Measurements from ENCODE around the gene ISG20.

Gene ISG20

GRCh38 chr15:88627463-88627862, 11.4 kb upstream of the ISG20 start:
- H3K4me2 ChIP-seq (ENCODE audit: low read length, poor library complexity, severe bottlenecking) = no peak overlapping the region
- no peak overlapping the region for H4K8ac ChIP-seq (ENCODE audit: low read length)
- H3K14ac ChIP-seq (ENCODE audit: low read length in 2 of 2) = no peak overlapping the region
- no peak overlapping the region for H2AK5ac ChIP-seq (ENCODE audit: low read length, severe bottlenecking)
- no peaks in the 10 kb centered on the region for H3K9me3 ChIP-seq (ENCODE audit: control insufficient read depth, low read length)
- DNase-seq = no peak
- no peak overlapping the region for H3K18ac ChIP-seq (ENCODE audit: low read depth in 1 of 2, low read length in 2 of 2)
- no peaks in the 10 kb centered on the region for H3K27me3 ChIP-seq (ENCODE audit: control insufficient read depth in 1 of 2, insufficient read depth in 1 of 2, low read length in 2 of 2)
- no peak overlapping the region for H2BK12ac ChIP-seq (ENCODE audit: low read length in 2 of 2)
- H3K4me3 ChIP-seq (ENCODE audit: insufficient read depth in 1 of 2, low read depth in 1 of 2, low read length in 2 of 2) = no peak overlapping the region
- H4K91ac ChIP-seq (ENCODE audit: low read length) = no peak overlapping the region
- H2BK5ac ChIP-seq (ENCODE audit: low read depth, low read length, poor library complexity, severe bottlenecking) = no peak overlapping the region
- H3K27ac ChIP-seq (ENCODE audit: low read length, poor library complexity, severe bottlenecking) = no peak overlapping the region
- H3K23ac ChIP-seq (ENCODE audit: low read length in 2 of 2) = no peak overlapping the region
- H2BK120ac ChIP-seq (ENCODE audit: low read depth, low read length) = no peak overlapping the region
- peaks cover 65 to 73% of the 10 kb centered on the region in 2 experiments for H3K36me3 ChIP-seq (ENCODE audit: control insufficient read depth in 1 of 2, insufficient read depth in 2 of 2, low read depth in 1 of 2, low read length in 2 of 2)
- peaks cover 15% of the 10 kb centered on the region for H3K79me1 ChIP-seq (replicated peaks; ENCODE audit: low read length, poor library complexity, severe bottlenecking)
- no peak overlapping the region for H2AFZ ChIP-seq (ENCODE audit: low read depth, low read length)
- H3K9ac ChIP-seq (ENCODE audit: low read length) = no peak overlapping the region
- peaks cover 47% of the 10 kb centered on the region for H3K4me1 ChIP-seq (ENCODE audit: control insufficient read depth, insufficient read depth, low read depth, low read length)
- no peak overlapping the region for H2BK15ac ChIP-seq (ENCODE audit: low read depth, poor library complexity, severe bottlenecking)
- H3K4ac ChIP-seq (ENCODE audit: low read depth in 1 of 2, low read length in 2 of 2) = no peak overlapping the region
- WGBS = no CpG with 5 or more reads among the region's 1 CpG

- 96% methylated on average over 4 of the region's 5 CpGs for WGBS
- Histone ChIP-seq H4K8ac (ENCODE audit: low read length) (no peak overlapping the region), H3K27ac (ENCODE audit: low read length, poor library complexity, severe bottlenecking) (no peak overlapping the region), H3K9ac (ENCODE audit: low read length) (no peak overlapping the region), H4K91ac (ENCODE audit: low read length) (no peak overlapping the region), H3K9me3 (ENCODE audit: control insufficient read depth, low read length) (no peaks in the 10 kb centered on the region), H2AFZ (ENCODE audit: low read depth, low read length) (no peak overlapping the region), H3K79me1 (replicated peaks; ENCODE audit: low read length, poor library complexity, severe bottlenecking) (peaks cover 15% of the 10 kb centered on the region), H2BK120ac (ENCODE audit: low read depth, low read length) (no peak overlapping the region), H3K36me3 (ENCODE audit: control insufficient read depth in 1 of 2, insufficient read depth in 2 of 2, low read depth in 1 of 2, low read length in 2 of 2) (peaks cover 66 to 77% of the 10 kb centered on the region in 2 experiments), H3K4me2 (ENCODE audit: low read length, poor library complexity, severe bottlenecking) (no peak overlapping the region), H3K18ac (ENCODE audit: low read depth in 1 of 2, low read length in 2 of 2) (no peak overlapping the region), H3K4me3 (ENCODE audit: insufficient read depth in 1 of 2, low read depth in 1 of 2, low read length in 2 of 2) (no peak overlapping the region), H2BK5ac (ENCODE audit: low read depth, low read length, poor library complexity, severe bottlenecking) (no peak overlapping the region), H2BK15ac (ENCODE audit: low read depth, poor library complexity, severe bottlenecking) (no peak overlapping the region), H3K4ac (ENCODE audit: low read depth in 1 of 2, low read length in 2 of 2) (no peak overlapping the region), H2BK12ac (ENCODE audit: low read length in 2 of 2) (no peak overlapping the region), H3K4me1 (ENCODE audit: control insufficient read depth, insufficient read depth, low read depth, low read length) (peaks cover 47% of the 10 kb centered on the region), H2AK5ac (ENCODE audit: low read length, severe bottlenecking) (no peak overlapping the region), H3K23ac (ENCODE audit: low read length in 2 of 2) (peak overlapping the region in 1 of 2 experiments; percentile 46), H3K27me3 (ENCODE audit: control insufficient read depth in 1 of 2, insufficient read depth in 1 of 2, low read length in 2 of 2) (no peaks in the 10 kb centered on the region), H3K14ac (ENCODE audit: low read length in 2 of 2) (peak overlapping the region in 1 of 2 experiments; percentile 26)
- DNase-seq = no peak
These were observed 10.7 kb upstream of the ISG20 start for GRCh38 chr15:88628018-88628654.

- H4K8ac ChIP-seq (ENCODE audit: low read length) = no peak overlapping the region
- WGBS = 99% methylated on average over 14 of the region's 16 CpGs
These were observed 9.7 kb upstream of the ISG20 start for GRCh38 chr15:88629071-88629470.

GRCh38 chr15:88630141-88630721, 8.6 kb upstream of the ISG20 start:
- peaks cover 16% of the 10 kb centered on the region for H3K79me1 ChIP-seq (replicated peaks; ENCODE audit: low read length, poor library complexity, severe bottlenecking)
- no peak overlapping the region for H2AFZ ChIP-seq (ENCODE audit: low read depth, low read length)
- H4K8ac ChIP-seq (ENCODE audit: low read length) = no peak overlapping the region
- H2BK120ac ChIP-seq (ENCODE audit: low read depth, low read length) = no peak overlapping the region
- no peak overlapping the region for H2BK5ac ChIP-seq (ENCODE audit: low read depth, low read length, poor library complexity, severe bottlenecking)
- H3K4me2 ChIP-seq (ENCODE audit: low read length, poor library complexity, severe bottlenecking) = no peak overlapping the region
- no peak overlapping the region for H3K27ac ChIP-seq (ENCODE audit: low read length, poor library complexity, severe bottlenecking)
- H3K14ac ChIP-seq (ENCODE audit: low read length in 2 of 2) = no peak overlapping the region
- H3K4me3 ChIP-seq (ENCODE audit: insufficient read depth in 1 of 2, low read depth in 1 of 2, low read length in 2 of 2) = no peak overlapping the region
- no peak overlapping the region for H4K91ac ChIP-seq (ENCODE audit: low read length)
- DNase-seq = no peak
- H3K4ac ChIP-seq (ENCODE audit: low read depth in 1 of 2, low read length in 2 of 2) = no peak overlapping the region
- peak overlapping the region in 1 of 2 experiments; percentile 26 for H2BK12ac ChIP-seq (ENCODE audit: low read length in 2 of 2)
- H3K27me3 ChIP-seq (ENCODE audit: control insufficient read depth in 1 of 2, insufficient read depth in 1 of 2, low read length in 2 of 2) = no peaks in the 10 kb centered on the region
- peak overlapping the region in 1 of 2 experiments; percentile 3 for H3K23ac ChIP-seq (ENCODE audit: low read length in 2 of 2)
- H2AK5ac ChIP-seq (ENCODE audit: low read length, severe bottlenecking) = no peak overlapping the region
- H3K9ac ChIP-seq (ENCODE audit: low read length) = peak overlapping the region; percentile 11
- H3K9me3 ChIP-seq (ENCODE audit: control insufficient read depth, low read length) = no peaks in the 10 kb centered on the region
- H3K18ac ChIP-seq (ENCODE audit: low read depth in 1 of 2, low read length in 2 of 2) = no peak overlapping the region
- 81% methylated on average over 8 of the region's 9 CpGs for WGBS
- no peak overlapping the region for H2BK15ac ChIP-seq (ENCODE audit: low read depth, poor library complexity, severe bottlenecking)
- H3K4me1 ChIP-seq (ENCODE audit: control insufficient read depth, insufficient read depth, low read depth, low read length) = peaks cover 30% of the 10 kb centered on the region
- H3K36me3 ChIP-seq (ENCODE audit: control insufficient read depth in 1 of 2, insufficient read depth in 2 of 2, low read depth in 1 of 2, low read length in 2 of 2) = peaks cover 62 to 90% of the 10 kb centered on the region in 2 experiments

More at GRCh38 chr15:88629071-88629470, 9.7 kb upstream of the ISG20 start:
- H2BK15ac ChIP-seq (ENCODE audit: low read depth, poor library complexity, severe bottlenecking) = no peak overlapping the region
- H3K4ac ChIP-seq (ENCODE audit: low read depth in 1 of 2, low read length in 2 of 2) = no peak overlapping the region
- peaks cover 39% of the 10 kb centered on the region for H3K4me1 ChIP-seq (ENCODE audit: control insufficient read depth, insufficient read depth, low read depth, low read length)
- peaks cover 60 to 84% of the 10 kb centered on the region in 2 experiments for H3K36me3 ChIP-seq (ENCODE audit: control insufficient read depth in 1 of 2, insufficient read depth in 2 of 2, low read depth in 1 of 2, low read length in 2 of 2)
- H3K14ac ChIP-seq (ENCODE audit: low read length in 2 of 2) = no peak overlapping the region
- H3K27ac ChIP-seq (ENCODE audit: low read length, poor library complexity, severe bottlenecking) = no peak overlapping the region
- no peak overlapping the region for H2BK12ac ChIP-seq (ENCODE audit: low read length in 2 of 2)
- no peak overlapping the region for H2BK120ac ChIP-seq (ENCODE audit: low read depth, low read length)
- no peak overlapping the region for H3K23ac ChIP-seq (ENCODE audit: low read length in 2 of 2)
- H3K79me1 ChIP-seq (replicated peaks; ENCODE audit: low read length, poor library complexity, severe bottlenecking) = peaks cover 15% of the 10 kb centered on the region
- no peak overlapping the region for H2AFZ ChIP-seq (ENCODE audit: low read depth, low read length)
- H2BK5ac ChIP-seq (ENCODE audit: low read depth, low read length, poor library complexity, severe bottlenecking) = no peak overlapping the region
- no peak overlapping the region for H3K9ac ChIP-seq (ENCODE audit: low read length)
- H3K18ac ChIP-seq (ENCODE audit: low read depth in 1 of 2, low read length in 2 of 2) = no peak overlapping the region
- no peaks in the 10 kb centered on the region for H3K27me3 ChIP-seq (ENCODE audit: control insufficient read depth in 1 of 2, insufficient read depth in 1 of 2, low read length in 2 of 2)
- no peaks in the 10 kb centered on the region for H3K9me3 ChIP-seq (ENCODE audit: control insufficient read depth, low read length)
- no peak overlapping the region for H3K4me3 ChIP-seq (ENCODE audit: insufficient read depth in 1 of 2, low read depth in 1 of 2, low read length in 2 of 2)
- DNase-seq = no peak
- no peak overlapping the region for H3K4me2 ChIP-seq (ENCODE audit: low read length, poor library complexity, severe bottlenecking)
- H2AK5ac ChIP-seq (ENCODE audit: low read length, severe bottlenecking) = no peak overlapping the region
- H4K91ac ChIP-seq (ENCODE audit: low read length) = no peak overlapping the region
